GM12892 (cell line): Measurements from ENCODE around the gene MAGEA9.
"Not testable (repeated sequence)": the region's sequence is repeated elsewhere in the genome, so short reads cannot be mapped to it uniquely, and the experiment has no call there.

ENCODE experiments used
- POLR2A ChIP-seq: IDR thresholded peaks from 2 replicates; pipeline ENCODE4 v1.6.1; 2011; ENCODE audit warnings: low read depth, low read length, control low read depth
- POLR2AphosphoS5 ChIP-seq: IDR thresholded peaks from 2 replicates; pipeline ENCODE4 v1.6.1; 2011; ENCODE audit warnings: low read depth, low read length, control low read depth

DNA sequence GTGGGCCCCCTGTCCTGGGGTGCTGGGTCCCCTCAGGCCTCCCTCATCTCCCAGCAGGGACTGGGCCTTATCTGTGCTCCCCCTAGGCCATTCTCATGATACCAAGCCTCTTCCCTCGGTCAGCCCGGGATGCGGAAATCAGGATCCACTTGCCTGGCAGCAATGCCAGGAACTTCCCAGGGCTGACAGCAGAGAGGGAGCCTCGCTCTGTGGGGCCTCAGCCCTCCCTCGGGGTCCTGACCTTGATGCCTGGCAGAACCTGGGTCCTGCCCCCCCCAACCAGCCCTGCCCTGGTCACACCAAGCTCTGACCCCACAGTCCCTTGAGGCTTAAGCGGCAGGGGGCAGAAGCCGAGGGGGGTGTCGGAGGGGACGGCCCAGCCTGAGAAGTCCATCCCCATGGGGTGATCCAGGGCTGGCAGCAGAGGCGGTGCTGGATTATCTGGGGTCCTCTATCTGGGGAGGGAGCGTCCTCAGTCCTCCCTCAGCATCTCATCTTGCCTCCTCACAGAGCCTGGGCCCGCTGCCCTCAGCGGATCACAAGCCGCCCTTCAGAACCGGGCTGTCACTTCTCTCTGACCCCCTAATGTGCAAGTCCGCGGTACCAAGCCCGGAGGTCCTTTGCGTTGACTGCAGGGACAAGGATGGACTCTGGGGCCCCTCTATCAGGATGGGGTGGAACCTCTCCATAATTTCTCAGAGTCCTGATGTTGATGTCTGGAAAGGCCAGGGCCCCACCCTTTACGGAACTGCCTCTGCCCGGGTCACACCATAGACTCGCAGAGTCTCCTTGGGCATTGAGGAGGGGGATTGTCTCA is 19.7 kb upstream of the MAGEA9 start:
- not testable (repeated sequence) for TF ChIP-seq POLR2A, POLR2AphosphoS5
